ENCODE data around the gene STAU1. TPM values are rescaled to one million over a fixed set of nuclear protein-coding genes. Genes with fewer than 3 reads are reported as not detected.
A peak's percentile ranks its signal among the peaks of the same experiment; 100 is the strongest.
"Not testable (repeated sequence)": the region's sequence is repeated elsewhere in the genome, so short reads cannot be mapped to it uniquely, and the experiment has no call there.

Gene STAU1
- total and polyA plus RNA-seq, 2 donors (not counting 1 experiment from before 2014, with no cell fraction given), result 48.1 to 79.8 TPM

- Histone ChIP-seq H3K4me1 (ENCODE audit: control insufficient read depth, extremely low read depth, insufficient read depth, low read length) (peaks cover 3% of the 10 kb centered on the region), H2AFZ (ENCODE audit: low read length) (peak within 1 kb of the TSS; percentile 96), H3K79me2 (ENCODE audit: control insufficient read depth, insufficient read depth, low read length) (peaks cover 16% of the 10 kb centered on the region), H4K20me1 (ENCODE audit: control insufficient read depth, extremely low read depth, insufficient read depth, low read length) (no peaks in the 10 kb centered on the region), H3K4me2 (ENCODE audit: extremely low read depth, insufficient read depth, low read length) (peak within 1 kb of the TSS; percentile 86), H3K27ac (ENCODE audit: insufficient read depth, low read length) (peak within 1 kb of the TSS; percentile 92), H3K9ac (ENCODE audit: insufficient read depth, low read length) (peak within 1 kb of the TSS; percentile 76), H3K9me3 (ENCODE audit: control insufficient read depth, insufficient read depth, low read depth, low read length) (no peaks in the 10 kb centered on the region), H3K27me3 (ENCODE audit: control insufficient read depth, insufficient read depth, low read length) (no peaks in the 10 kb centered on the region), H3K36me3 (ENCODE audit: control insufficient read depth, insufficient read depth, low read length) (peaks cover 2% of the 10 kb centered on the region), H3K4me3 (replicated peaks in 1 of 4; ENCODE audit: control extremely low read depth in 1 of 4, insufficient read depth in 1 of 4, low read depth in 3 of 4, low read length in 4 of 4) (peak within 1 kb of the TSS; percentile 51 to 93 (median 80))
- DNase-seq (ENCODE audit: low read depth in 2 of 2), result peak; percentile 97 to 99
- TF ChIP-seq EZH2 (IDR thresholded peaks at IDR 0.05; ENCODE audit: low read length, missing control alignments), result no peak
These were observed 31.2 kb upstream of the STAU1 start, which contains the start of gene DDX27 for GRCh38 chr20:49219091-49219923. Gene DDX27 (plus strand): TSS chr20:49219416. CDS start chr20:49219449, 33 bp downstream.

- H3K27me3 ChIP-seq (ENCODE audit: control insufficient read depth, insufficient read depth, low read length); H3K9me3 ChIP-seq (ENCODE audit: control insufficient read depth, insufficient read depth, low read depth, low read length); DNase-seq (ENCODE audit: low read depth in 2 of 2); H4K20me1 ChIP-seq (ENCODE audit: control insufficient read depth, extremely low read depth, insufficient read depth, low read length); H3K36me3 ChIP-seq (ENCODE audit: control insufficient read depth, insufficient read depth, low read length); H3K9ac ChIP-seq (ENCODE audit: insufficient read depth, low read length); H3K4me1 ChIP-seq (ENCODE audit: control insufficient read depth, extremely low read depth, insufficient read depth, low read length); H2AFZ ChIP-seq (ENCODE audit: low read length): not testable (repeated sequence)
- Histone ChIP-seq H3K4me3 (replicated peaks in 1 of 4; ENCODE audit: control extremely low read depth in 1 of 4, insufficient read depth in 1 of 4, low read depth in 3 of 4, low read length in 4 of 4) (peak overlapping the region in 3 of 4 experiments; percentile 31 to 93 (median 51)), H3K4me2 (ENCODE audit: extremely low read depth, insufficient read depth, low read length) (peak overlapping the region; percentile 62), H3K27ac (ENCODE audit: insufficient read depth, low read length) (peak overlapping the region; percentile 92), H3K79me2 (ENCODE audit: control insufficient read depth, insufficient read depth, low read length) (peaks cover 16% of the 10 kb centered on the region)
These were observed 30.6 kb upstream of the STAU1 start for GRCh38 chr20:49218739-49219090.

GRCh38 chr20:49216991-49217578 is 29.0 kb upstream of the STAU1 start:
- TF ChIP-seq CTCF (conservative IDR thresholded peaks at IDR 0.05 in 1 of 2, IDR thresholded peaks at IDR 0.05 in 1 of 2; ENCODE audit: low read depth in 1 of 2, low read length in 2 of 2), result peak; percentile 82 to 93
- TF ChIP-seq EZH2 (IDR thresholded peaks at IDR 0.05; ENCODE audit: low read length, missing control alignments), result no peak

More at GRCh38 chr20:49216991-49217578, 29.0 kb upstream of the STAU1 start:
- Histone ChIP-seq H3K9me3 (ENCODE audit: control insufficient read depth, insufficient read depth, low read depth, low read length) (no peaks in the 10 kb centered on the region), H3K27ac (ENCODE audit: insufficient read depth, low read length) (no peak overlapping the region), H3K4me1 (ENCODE audit: control insufficient read depth, extremely low read depth, insufficient read depth, low read length) (peaks cover 3% of the 10 kb centered on the region), H3K4me2 (ENCODE audit: extremely low read depth, insufficient read depth, low read length) (peak overlapping the region; percentile 39), H3K27me3 (ENCODE audit: control insufficient read depth, insufficient read depth, low read length) (no peaks in the 10 kb centered on the region), H2AFZ (ENCODE audit: low read length) (peak overlapping the region; percentile 65), H3K36me3 (ENCODE audit: control insufficient read depth, insufficient read depth, low read length) (no peaks in the 10 kb centered on the region), H4K20me1 (ENCODE audit: control insufficient read depth, extremely low read depth, insufficient read depth, low read length) (no peaks in the 10 kb centered on the region), H3K4me3 (replicated peaks in 1 of 4; ENCODE audit: control extremely low read depth in 1 of 4, insufficient read depth in 1 of 4, low read depth in 3 of 4, low read length in 4 of 4) (peak overlapping the region in 1 of 4 experiments; percentile 15), H3K79me2 (ENCODE audit: control insufficient read depth, insufficient read depth, low read length) (peaks cover 16% of the 10 kb centered on the region), H3K9ac (ENCODE audit: insufficient read depth, low read length) (no peak overlapping the region)
- peak; percentile 80 to 90 for DNase-seq (ENCODE audit: low read depth in 2 of 2)

All from fibroblast of lung (primary cell).